Naive thymus-derived CD4-positive, alpha-beta T cell (primary cell): ENCODE results near the gene ULBP1. TPM values are rescaled to one million over a fixed set of nuclear protein-coding genes. Genes with fewer than 3 reads are reported as not detected.
"Not testable (repeated sequence)": the region's sequence is repeated elsewhere in the genome, so short reads cannot be mapped to it uniquely, and the experiment has no call there.

Source experiments
- ATAC-seq: fragments of 150-1000 bp; cut with Tn5 transposase; 2 replicates; pipeline ENCODE4 v1.10.0; 2021; ENCODE audit warnings: mild to moderate bottlenecking, moderate library complexity
- CTCF ChIA-PET: fragments of 350-600 bp; sonication (Branson Sonifier 250); formaldehyde crosslinking; loops from one replicate; lab custom pipeline; 2021; ENCODE audit warnings: antibody characterized with exemption; lab: Charles Lee
- POLR2A ChIA-PET: fragments of 350-600 bp; sonication (Branson Sonifier 250); formaldehyde crosslinking; loops from one replicate; lab custom pipeline; 2021; ENCODE audit warnings: antibody characterized with exemption, inconsistent platforms; lab: Charles Lee
- DNase-seq, 9 donors: peaks; one replicate each; pipeline versions ENCODE4 v3.0.0 to v3.0.0-alpha.2; 2020 to 2022; ENCODE audit warnings: mixed read lengths in 1 of 9
- H3K27ac ChIP-seq: one replicate; pipeline ENCODE4 v1.7.0; 2013; ENCODE audit warnings: mild to moderate bottlenecking, low read depth, low read length, moderate library complexity
- H3K27me3 ChIP-seq, 2 donors: one replicate each; pipeline ENCODE4 v1.7.0; 2013; ENCODE audit warnings: low read length in 2 of 2, mild to moderate bottlenecking in 2 of 2, moderate library complexity in 2 of 2; ENCODE audit not compliant: control insufficient read depth in 2 of 2, insufficient read depth in 2 of 2
- H3K36me3 ChIP-seq, 3 experiments: 1 replicate in 2 of 3; 2 replicates in 1 of 3; pipeline ENCODE4 v1.7.0; 2013; ENCODE audit warnings: low read length in 3 of 3, mild to moderate bottlenecking in 3 of 3, moderate library complexity in 1 of 3; ENCODE audit not compliant: insufficient read depth in 3 of 3, control insufficient read depth in 2 of 3
- H3K4me1 ChIP-seq, 2 donors: one replicate each; pipeline ENCODE4 v1.7.0; 2013; ENCODE audit warnings: low read length in 2 of 2, mild to moderate bottlenecking in 2 of 2, moderate library complexity in 1 of 2; ENCODE audit not compliant: control insufficient read depth in 2 of 2, insufficient read depth in 2 of 2
- H3K4me3 ChIP-seq: 2 replicates; pipeline ENCODE4 v1.7.0; 2013; ENCODE audit warnings: mild to moderate bottlenecking, low read length
- H3K9me3 ChIP-seq, 3 experiments: 1 replicate in 2 of 3; 2 replicates in 1 of 3; pipeline ENCODE4 v1.7.0; 2013; ENCODE audit warnings: low read length in 3 of 3; ENCODE audit not compliant: control insufficient read depth in 2 of 3
- H3K27ac Mint-ChIP-seq, 9 donors: one replicate each; pipeline ENCODE4 v1.8.0; 2020 to 2022; ENCODE audit warnings: mixed read lengths in 9 of 9, mild to moderate bottlenecking in 8 of 9, moderate library complexity in 5 of 9, inconsistent platforms in 2 of 9
- H3K27me3 Mint-ChIP-seq, 5 donors: one replicate each; pipeline ENCODE4 v1.8.0; 2021 to 2022; ENCODE audit warnings: mixed read lengths in 5 of 5, mild to moderate bottlenecking in 1 of 5
- H3K36me3 Mint-ChIP-seq, 5 donors: one replicate each; pipeline ENCODE4 v1.8.0; 2020 to 2022; ENCODE audit warnings: mixed read lengths in 5 of 5, mild to moderate bottlenecking in 3 of 5, inconsistent platforms in 1 of 5
- H3K4me1 Mint-ChIP-seq, 7 donors: one replicate each; pipeline ENCODE4 v1.8.0; 2020 to 2022; ENCODE audit warnings: mixed read lengths in 7 of 7, mild to moderate bottlenecking in 3 of 7, inconsistent platforms in 1 of 7
- H3K4me3 Mint-ChIP-seq, 10 donors: one replicate each; pipeline ENCODE4 v1.8.0; 2020 to 2022; ENCODE audit warnings: mild to moderate bottlenecking in 10 of 10, mixed read lengths in 10 of 10, moderate library complexity in 6 of 10, inconsistent platforms in 2 of 10
- H3K9me3 Mint-ChIP-seq, 11 donors: one replicate each; pipeline ENCODE4 v1.8.0; 2020 to 2022; ENCODE audit warnings: mixed read lengths in 11 of 11, mild to moderate bottlenecking in 4 of 11, inconsistent platforms in 1 of 11, moderate library complexity in 1 of 11
- intact Hi-C, 2 donors: fragments of 100-400 bp; cut with micrococcal nuclease; formaldehyde crosslinking; loops; one replicate each; pipeline ENCODE4 v1.15.1; 2023
- polyA plus RNA-seq, 2 donors: library from polyadenylated mRNA; unstranded; fragments of 300-500 nt; fragmentation: Illumina TruSeq; gene quantifications; one replicate each; pipeline ENCODE4 v1.2.3, GENCODE V29; 2021
- total RNA-seq, 6 experiments: library from RNA in 5 of 6; stranded (reverse) in 5 of 6; gene quantifications; 1 replicate in 5 of 6; 2 replicates in 1 of 6; pipeline ENCODE4 v1.2.3 and lab custom pipeline; 2021 to 2026

ULBP1 gene
- total and polyA plus RNA-seq, 7 experiments from 2014 or later = 1.4 TPM; not detected in 6

GRCh38 chr6:149969635-149970034, 5.9 kb downstream of the ULBP1 start:
- POLR2A ChIA-PET = no interaction called here
- ATAC-seq = no peak

GRCh38 chr6:149974394-149974793, 10.7 kb downstream of the ULBP1 start:
- ATAC-seq, H3K4me3 ChIP-seq, POLR2A ChIA-PET, H3K27ac Mint-ChIP-seq, H3K36me3 Mint-ChIP-seq, DNase-seq, H3K4me3 Mint-ChIP-seq, CTCF ChIA-PET, intact Hi-C loops, H3K9me3 Mint-ChIP-seq, H3K4me1 ChIP-seq, H3K9me3 ChIP-seq, H3K27ac ChIP-seq, H3K4me1 Mint-ChIP-seq, H3K36me3 ChIP-seq, H3K27me3 ChIP-seq: not testable (repeated sequence)
- peaks cover 70 to 86% (median 83%) of the 10 kb centered on the region in 5 donors for H3K27me3 Mint-ChIP-seq

More at GRCh38 chr6:149969635-149970034, 5.9 kb downstream of the ULBP1 start:
- Mint-ChIP-seq H3K9me3 (peaks cover 0 to 2% (median 0%) of the 10 kb centered on the region in 11 donors), H3K27me3 (peaks cover 62 to 84% (median 81%) of the 10 kb centered on the region in 5 donors), H3K36me3 (peaks cover 0 to 5% (median 0%) of the 10 kb centered on the region in 5 donors), H3K4me1 (peaks cover 6 to 16% (median 9%) of the 10 kb centered on the region in 7 donors), H3K4me3 (no peak overlapping the region), H3K27ac (no peak overlapping the region)
- intact Hi-C loops = no loop called here
- no peak overlapping the region for H3K27ac ChIP-seq
- H3K4me3 ChIP-seq = no peak overlapping the region
- H3K9me3 ChIP-seq = no peaks in the 10 kb centered on the region
- peaks cover 8 to 12% of the 10 kb centered on the region in 2 donors for H3K27me3 ChIP-seq
- H3K36me3 ChIP-seq = no peaks in the 10 kb centered on the region
- DNase-seq = no peak
- H3K4me1 ChIP-seq = peaks cover 3 to 7% of the 10 kb centered on the region in 2 donors
- CTCF ChIA-PET = no interaction called here

- H3K4me3 Mint-ChIP-seq = no peak overlapping the region
- ChIA-PET POLR2A (no interaction called here), CTCF (no interaction called here)
- H3K27ac ChIP-seq = no peak overlapping the region
- peaks cover 70 to 86% (median 81%) of the 10 kb centered on the region in 5 donors for H3K27me3 Mint-ChIP-seq
- peaks cover 0 to 5% (median 0%) of the 10 kb centered on the region in 7 donors for H3K4me1 Mint-ChIP-seq
- H3K9me3 Mint-ChIP-seq = no peaks in the 10 kb centered on the region
- H3K27me3 ChIP-seq = peaks cover 0 to 5% of the 10 kb centered on the region in 2 donors
- no peak overlapping the region for H3K27ac Mint-ChIP-seq
- peaks cover 0 to 3% (median 0%) of the 10 kb centered on the region in 5 donors for H3K36me3 Mint-ChIP-seq
- H3K9me3 ChIP-seq = no peaks in the 10 kb centered on the region
- peak; percentile 62 for ATAC-seq
- H3K4me1 ChIP-seq = no peaks in the 10 kb centered on the region
- H3K4me3 ChIP-seq = no peak overlapping the region
- no peaks in the 10 kb centered on the region for H3K36me3 ChIP-seq
- no peak for DNase-seq
- intact Hi-C loops = no loop called here
Measured at GRCh38 chr6:149974825-149975224, 11.1 kb downstream of the ULBP1 start.

DNA sequence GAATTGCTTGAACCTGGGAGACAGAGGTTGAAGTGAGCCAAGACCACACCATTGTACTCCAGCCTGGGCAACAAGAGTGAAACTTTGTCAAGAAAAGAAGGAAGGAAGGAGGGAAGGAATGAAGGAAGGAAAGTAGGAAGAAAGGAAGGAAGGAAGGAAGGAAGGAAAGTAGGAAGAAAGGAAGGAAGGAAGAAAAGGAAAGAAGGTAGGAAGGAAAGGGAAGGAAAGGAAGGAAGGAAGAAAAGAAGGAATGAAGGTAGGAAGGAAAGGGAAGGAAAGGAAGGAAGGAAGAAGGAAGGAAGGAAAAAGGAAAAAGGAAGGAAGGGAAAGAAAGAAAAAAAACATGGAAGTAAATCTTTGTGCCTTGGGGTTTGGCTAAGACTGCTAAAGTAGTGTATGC, 11.7 kb downstream of the ULBP1 start:
- Mint-ChIP-seq H3K4me1 (peaks cover 0 to 5% (median 0%) of the 10 kb centered on the region in 7 donors), H3K36me3 (peaks cover 0 to under 1% (median 0%) of the 10 kb centered on the region in 5 donors), H3K4me3 (peak overlapping the region in 2 of 10 donors; percentile 6 to 21), H3K27me3 (peaks cover 70 to 86% (median 80%) of the 10 kb centered on the region in 5 donors), H3K27ac (no peak overlapping the region), H3K9me3 (no peaks in the 10 kb centered on the region)
- Histone ChIP-seq H3K4me3 (no peak overlapping the region), H3K36me3 (no peaks in the 10 kb centered on the region), H3K4me1 (no peaks in the 10 kb centered on the region), H3K27me3 (peaks cover 0 to 5% of the 10 kb centered on the region in 2 donors), H3K9me3 (no peaks in the 10 kb centered on the region), H3K27ac (no peak overlapping the region)
- CTCF ChIA-PET = no interaction called here
- intact Hi-C loops = no loop called here
- DNase-seq (no peak), ATAC-seq (no peak)
- POLR2A ChIA-PET = no interaction called here

DNA sequence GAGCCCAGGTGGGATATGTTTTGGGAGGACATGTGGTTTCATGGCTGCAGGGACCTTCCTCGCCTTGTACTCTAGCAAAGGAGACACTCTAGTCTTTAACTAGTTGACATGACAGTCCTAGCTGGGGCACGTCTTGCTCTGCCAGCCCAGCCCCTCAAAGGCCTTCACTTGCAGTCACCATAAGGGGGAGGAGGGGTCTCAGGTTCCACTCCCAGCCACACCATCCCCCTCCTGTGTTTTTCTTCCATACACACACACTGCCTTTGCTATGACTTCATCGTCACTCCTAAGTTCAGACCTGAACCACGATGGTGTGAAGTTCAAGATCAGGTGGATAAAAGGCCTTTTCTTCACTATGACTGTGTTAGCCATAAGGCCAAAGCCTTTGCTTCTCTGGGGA, 13.5 kb downstream of the ULBP1 start:
- Mint-ChIP-seq H3K36me3 (peaks cover 0 to 3% (median 0%) of the 10 kb centered on the region in 5 donors), H3K27ac (no peak overlapping the region), H3K4me3 (no peak overlapping the region), H3K27me3 (peaks cover 79 to 89% (median 85%) of the 10 kb centered on the region in 5 donors), H3K4me1 (peaks cover 0 to 12% (median 5%) of the 10 kb centered on the region in 7 donors), H3K9me3 (peaks cover 0 to 6% (median 0%) of the 10 kb centered on the region in 11 donors)
- no peaks in the 10 kb centered on the region for H3K9me3 ChIP-seq
- H3K27me3 ChIP-seq = peaks cover 0 to 7% of the 10 kb centered on the region in 2 donors
- intact Hi-C loops = no loop called here
- POLR2A ChIA-PET = no interaction called here
- DNase-seq (no peak), ATAC-seq (no peak)
- H3K4me3 ChIP-seq = no peak overlapping the region
- H3K4me1 ChIP-seq = no peaks in the 10 kb centered on the region
- H3K27ac ChIP-seq = no peak overlapping the region
- CTCF ChIA-PET = no interaction called here
- H3K36me3 ChIP-seq = no peaks in the 10 kb centered on the region

DNA sequence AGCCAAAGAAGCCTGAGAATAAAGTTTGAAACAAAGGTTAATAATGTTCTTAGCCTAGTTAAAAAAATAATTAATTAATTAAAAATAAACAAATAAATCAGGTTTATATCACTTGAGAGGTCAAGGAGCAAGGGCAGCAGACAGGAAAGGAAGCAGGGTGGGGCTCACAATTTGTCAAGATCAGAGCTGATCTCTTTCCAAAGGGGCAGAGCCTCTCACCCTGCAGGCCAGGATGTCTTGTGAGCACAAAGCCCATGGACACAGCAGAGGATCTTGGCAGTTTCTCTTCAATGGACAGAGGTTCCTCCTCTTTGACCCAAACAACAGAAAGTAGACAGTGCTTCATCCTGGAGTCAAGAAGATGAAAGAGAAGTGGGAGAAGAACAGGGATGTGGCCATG, 14.9 kb downstream of the ULBP1 start:
- intact Hi-C loops = no loop called here
- Histone ChIP-seq H3K27me3 (peaks cover 0 to 13% of the 10 kb centered on the region in 2 donors), H3K36me3 (no peaks in the 10 kb centered on the region), H3K9me3 (no peaks in the 10 kb centered on the region), H3K4me1 (no peaks in the 10 kb centered on the region), H3K4me3 (no peak overlapping the region), H3K27ac (no peak overlapping the region)
- H3K4me3 Mint-ChIP-seq = no peak overlapping the region
- peaks cover 0 to 6% (median 0%) of the 10 kb centered on the region in 11 donors for H3K9me3 Mint-ChIP-seq
- peaks cover 0 to 3% (median 0%) of the 10 kb centered on the region in 5 donors for H3K36me3 Mint-ChIP-seq
- ChIA-PET POLR2A (no interaction called here), CTCF (no interaction called here)
- DNase-seq = no peak
- H3K27ac Mint-ChIP-seq = no peak overlapping the region
- H3K4me1 Mint-ChIP-seq = peaks cover 0 to 17% (median 5%) of the 10 kb centered on the region in 7 donors
- H3K27me3 Mint-ChIP-seq = peaks cover 80 to 92% (median 90%) of the 10 kb centered on the region in 5 donors
- no peak for ATAC-seq

DNA sequence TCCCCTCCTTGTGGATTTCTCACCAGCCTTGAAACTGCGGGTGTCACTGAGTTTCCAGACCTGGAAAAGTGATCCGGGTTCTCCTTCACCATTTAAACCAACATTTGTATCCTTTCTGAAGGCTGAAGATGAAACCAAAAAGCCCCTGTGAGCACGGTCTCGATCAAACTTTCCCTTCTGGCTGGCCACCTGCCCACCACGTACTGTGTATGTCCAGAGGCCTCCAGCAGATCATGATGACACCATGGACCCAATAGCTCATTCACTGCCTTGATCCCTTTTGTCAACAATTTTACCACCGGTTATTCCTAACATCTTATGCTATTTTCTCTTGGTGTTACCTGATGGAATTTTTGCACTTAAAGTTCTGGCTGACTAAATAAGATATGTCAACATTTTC, 15.6 kb downstream of the ULBP1 start:
- no peak for DNase-seq
- Histone ChIP-seq H3K4me1 (no peaks in the 10 kb centered on the region), H3K27me3 (peaks cover 0 to 8% of the 10 kb centered on the region in 2 donors), H3K4me3 (no peak overlapping the region), H3K9me3 (no peaks in the 10 kb centered on the region), H3K27ac (no peak overlapping the region), H3K36me3 (no peaks in the 10 kb centered on the region)
- H3K9me3 Mint-ChIP-seq = peaks cover 0 to 6% (median 0%) of the 10 kb centered on the region in 11 donors
- intact Hi-C loops = no loop called here
- CTCF ChIA-PET = no interaction called here
- H3K4me3 Mint-ChIP-seq = no peak overlapping the region
- peaks cover 75 to 91% (median 87%) of the 10 kb centered on the region in 5 donors for H3K27me3 Mint-ChIP-seq
- peaks cover 0 to 3% (median 0%) of the 10 kb centered on the region in 5 donors for H3K36me3 Mint-ChIP-seq
- no peak for ATAC-seq
- POLR2A ChIA-PET = no interaction called here
- H3K27ac Mint-ChIP-seq = no peak overlapping the region
- H3K4me1 Mint-ChIP-seq = peaks cover 0 to 16% (median 5%) of the 10 kb centered on the region in 7 donors
